PC-9 (cell line): Measurements from ENCODE around the gene AZU1.

ENCODE experiments used
- CTCF ChIP-seq: fragments of 200-600 bp; sonication (generic); conservative IDR thresholded peaks from 2 replicates; pipeline ENCODE4 v1.6.1; 2017; ENCODE audit warnings: mixed run types, antibody characterized with exemption, mild to moderate bottlenecking, moderate library complexity
- EZH2 ChIP-seq: fragments of 200-600 bp; sonication (generic); IDR thresholded peaks from 2 replicates; pipeline ENCODE4 v1.8.0; 2017; ENCODE audit warnings: antibody characterized with exemption, low read depth

GRCh38 chr19:843836-844545 lies 16.4 kb downstream of the AZU1 start:
- TF ChIP-seq CTCF, result no peak
- TF ChIP-seq EZH2, result no peak
